Measurements from ENCODE around the gene CCDC12. TPM values are rescaled to one million over a fixed set of nuclear protein-coding genes. Genes with fewer than 3 reads are reported as not detected.

CCDC12 gene
- total and polyA plus RNA-seq, 2 of the 13 experiments (the other 11 are each of a cell fraction or from before 2014, with no cell fraction given): 30.1 to 49.5 TPM

DNA sequence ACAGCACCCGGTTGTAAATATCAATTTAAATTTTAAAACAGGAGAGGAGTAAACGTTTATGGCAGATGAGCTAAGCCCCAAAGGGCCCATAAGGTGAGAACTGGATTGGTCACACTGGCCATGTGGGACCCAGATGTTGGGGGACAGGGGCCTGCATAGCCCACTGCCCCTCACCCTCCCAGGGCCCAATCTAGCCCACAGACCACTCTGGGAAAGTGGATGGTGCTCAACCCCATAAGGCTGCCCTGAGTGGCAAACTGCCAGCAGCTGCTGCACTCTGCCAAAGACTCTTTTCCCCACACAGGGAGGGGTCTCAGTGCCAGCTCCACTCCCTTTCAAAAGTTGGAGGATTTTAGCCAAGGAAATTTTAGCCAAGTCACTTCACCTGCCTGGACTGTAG is 42.5 kb downstream of the CCDC12 start (continued):
- TF ChIP-seq ZNF10 (CRISPR knock-in tag; IDR thresholded peaks at IDR 0.05; ENCODE audit: borderline replicate concordance, low read depth): no peak
- TF ChIP-seq, protein P1, sequence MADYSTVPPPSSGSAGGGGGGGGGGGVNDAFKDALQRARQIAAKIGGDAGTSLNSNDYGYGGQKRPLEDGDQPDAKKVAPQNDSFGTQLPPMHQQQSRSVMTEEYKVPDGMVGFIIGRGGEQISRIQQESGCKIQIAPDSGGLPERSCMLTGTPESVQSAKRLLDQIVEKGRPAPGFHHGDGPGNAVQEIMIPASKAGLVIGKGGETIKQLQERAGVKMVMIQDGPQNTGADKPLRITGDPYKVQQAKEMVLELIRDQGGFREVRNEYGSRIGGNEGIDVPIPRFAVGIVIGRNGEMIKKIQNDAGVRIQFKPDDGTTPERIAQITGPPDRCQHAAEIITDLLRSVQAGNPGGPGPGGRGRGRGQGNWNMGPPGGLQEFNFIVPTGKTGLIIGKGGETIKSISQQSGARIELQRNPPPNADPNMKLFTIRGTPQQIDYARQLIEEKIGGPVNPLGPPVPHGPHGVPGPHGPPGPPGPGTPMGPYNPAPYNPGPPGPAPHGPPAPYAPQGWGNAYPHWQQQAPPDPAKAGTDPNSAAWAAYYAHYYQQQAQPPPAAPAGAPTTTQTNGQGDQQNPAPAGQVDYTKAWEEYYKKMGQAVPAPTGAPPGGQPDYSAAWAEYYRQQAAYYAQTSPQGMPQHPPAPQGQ (CRISPR knock-in tag; IDR thresholded peaks at IDR 0.05; ENCODE audit: borderline replicate concordance): no peak

DNA sequence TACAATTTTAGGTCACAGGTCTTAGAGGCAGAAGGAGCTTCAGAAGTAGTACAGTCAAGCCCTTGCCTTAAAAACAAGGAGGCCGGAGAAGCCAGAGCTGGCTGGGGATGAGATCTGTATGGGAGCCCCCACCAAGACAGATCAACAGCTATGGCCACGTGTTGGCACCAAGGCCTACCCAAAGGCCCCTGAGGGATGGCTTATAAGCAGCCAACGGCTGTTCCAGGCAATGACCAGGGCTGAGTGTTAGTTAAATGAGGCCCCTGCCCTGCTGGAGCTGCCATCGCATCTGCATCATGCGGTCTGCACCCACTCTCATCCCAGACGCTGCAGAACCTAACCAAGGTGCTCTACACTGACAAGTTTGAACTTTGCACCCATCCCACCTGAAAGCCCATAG is 43.3 kb downstream of the CCDC12 start:
- DNase-seq (ENCODE audit: low spot score) (no peak), FAIRE-seq (no peak), ATAC-seq (no peak)
- no peak overlapping the region for H3K4me3 ChIP-seq (replicated peaks in 1 of 3; ENCODE audit: insufficient read depth in 1 of 3, low read depth in 2 of 3, low read length in 3 of 3)
- peaks cover 13 to 52% of the 10 kb centered on the region in 2 experiments for H3K36me3 ChIP-seq (replicated peaks in 1 of 2; ENCODE audit: control insufficient read depth in 1 of 2, insufficient read depth in 2 of 2, low read length in 2 of 2)
- peaks cover 63% of the 10 kb centered on the region for H3K79me2 ChIP-seq (ENCODE audit: insufficient read depth, low read length)
- H4K20me1 ChIP-seq (ENCODE audit: insufficient read depth, low read length): peaks cover 32% of the 10 kb centered on the region
- intact Hi-C loops (cut with micrococcal nuclease; ENCODE audit: unreplicated experiment): no loop called here
- TF ChIP-seq ESRRA (CRISPR knock-in tag; IDR thresholded peaks at IDR 0.05; ENCODE audit: low read depth) (no peak), RBM22 (optimal IDR thresholded peaks at IDR 0.05; ENCODE audit: low read length) (peak; percentile 25), HNF4A (CRISPR knock-in tag; IDR thresholded peaks at IDR 0.05) (0 out of 2 replicates have a peak, but pooled peaks have one; percentile 5)
- TF ChIP-seq, protein P2, sequence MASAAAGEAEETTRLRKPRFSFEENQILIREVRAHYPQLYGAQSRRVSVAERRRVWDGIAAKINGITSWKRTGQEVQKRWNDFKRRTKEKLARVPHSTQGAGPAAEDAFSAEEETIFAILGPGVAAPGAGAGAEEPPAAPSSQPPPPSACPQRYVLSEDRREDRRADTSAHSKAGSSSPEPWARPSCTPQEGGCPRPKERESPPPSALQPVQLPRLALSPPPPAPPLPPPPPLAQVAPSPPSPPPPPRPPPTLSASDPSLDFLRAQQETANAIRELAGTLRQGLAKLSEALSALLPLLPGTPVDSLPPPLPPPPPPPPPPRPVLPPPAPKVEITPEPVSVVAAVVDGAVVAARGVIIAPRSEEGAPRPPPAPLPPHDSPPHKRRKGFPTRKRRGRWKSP (CRISPR knock-in tag; IDR thresholded peaks at IDR 0.05): no peak
- no peak overlapping the region for H3K9ac ChIP-seq (ENCODE audit: insufficient read depth, low read depth, low read length)
- in situ Hi-C loops (cut with HindIII; ENCODE audit: extremely low pct_ligation_motif_present, low pct_unique_long_range_greater_than_20kb): loop anchor here (5.0 kb wide), 1 partner anchor 49 kb away; no protein-coding TSS in a partner anchor
- BruUV-seq (replicated peaks): no TSS peak
- 74% methylated on average over 5 of the region's 6 CpGs for WGBS (ENCODE audit: low lambda C conversion rate)
- H3K4me2 ChIP-seq (ENCODE audit: low read depth, low read length): no peak overlapping the region
- H2AFZ ChIP-seq (ENCODE audit: low read length): no peak overlapping the region
- POLR2A ChIA-PET: interaction anchor here (0.9 to 2.1 kb wide), 6 partner anchors 10 to 46 kb away, joined by 3 to 6 read pairs (median 5); partner anchors contain the start of genes CCDC12 and NBEAL2
- H3K27ac ChIP-seq (ENCODE audit: extremely low read length, insufficient read depth, low read length): no peak overlapping the region
- H3K4me1 ChIP-seq (ENCODE audit: insufficient read depth, low read length): peaks cover 75% of the 10 kb centered on the region
- CTCF ChIA-PET (ENCODE audit: low intra/inter-chr PET ratio, low total read pairs): no interaction called here
- H3K9me3 ChIP-seq (ENCODE audit: low read length): no peaks in the 10 kb centered on the region
- no peaks in the 10 kb centered on the region for H3K27me3 ChIP-seq (ENCODE audit: control insufficient read depth in 1 of 2, insufficient read depth in 2 of 2, low read length in 2 of 2)
